ENCODE measurements around the gene LINC01488.

The LINC01488 gene

DNA sequence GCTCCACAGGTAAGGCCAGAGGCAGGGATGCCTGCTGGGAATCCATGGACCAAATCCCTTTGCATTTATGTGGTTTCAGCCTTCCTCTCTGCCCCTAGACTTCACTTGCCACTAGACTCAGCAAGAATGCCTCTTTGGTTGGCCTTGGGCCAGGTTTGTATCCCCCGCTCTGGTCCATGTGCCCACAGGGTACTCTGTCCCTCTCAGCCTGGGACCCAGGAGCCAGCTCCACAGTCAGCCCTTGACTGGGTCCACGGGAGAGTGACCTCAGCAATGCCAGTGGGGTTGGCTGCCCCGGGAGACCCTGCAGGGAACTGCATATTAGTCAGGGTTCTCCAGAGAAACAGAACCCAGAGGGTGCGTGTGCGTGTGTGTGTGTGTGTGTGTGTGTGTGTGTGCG lies 28.3 kb upstream of the LINC01488 start:
- ChIA-PET CTCF (interaction anchor here (0.8 kb wide), 1 partner anchor 9 kb away, joined by 3 read pairs; no protein-coding TSS in a partner anchor), POLR2A (no interaction called here)
- Histone ChIP-seq H3K9me3 (ENCODE audit: control insufficient read depth, insufficient read depth, low read depth, low read length) (no peaks in the 10 kb centered on the region), H3K36me3 (ENCODE audit: control insufficient read depth in 2 of 2, insufficient read depth in 1 of 2, low read length in 2 of 2) (no peaks in the 10 kb centered on the region), H3K27ac (ENCODE audit: extremely low read depth, low read depth, low read length) (no peak overlapping the region), H3K4me3 (ENCODE audit: low read depth, low read length) (no peak overlapping the region), H3K4me1 (ENCODE audit: control insufficient read depth, insufficient read depth, low read length) (no peaks in the 10 kb centered on the region)
- TF ChIP-seq GLI4 (tag by site-specific recombination; IDR thresholded peaks at IDR 0.05): no peak
- peak; percentile 49 for TF ChIP-seq ZIC2 (tag by site-specific recombination; IDR thresholded peaks at IDR 0.05)

- POLR2A ChIA-PET: interaction anchor here (0.6 kb wide), 1 partner anchor 1965 kb away, joined by 4 read pairs; no protein-coding TSS in a partner anchor
- Histone ChIP-seq H3K36me3 (ENCODE audit: control insufficient read depth in 2 of 2, insufficient read depth in 1 of 2, low read length in 2 of 2) (no peaks in the 10 kb centered on the region), H3K4me1 (ENCODE audit: control insufficient read depth, insufficient read depth, low read length) (no peaks in the 10 kb centered on the region), H3K4me3 (ENCODE audit: low read depth, low read length) (no peak overlapping the region), H3K9me3 (ENCODE audit: control insufficient read depth, insufficient read depth, low read depth, low read length) (no peaks in the 10 kb centered on the region), H3K27ac (ENCODE audit: extremely low read depth, low read depth, low read length) (no peak overlapping the region)
- TF ChIP-seq ZSCAN4 (tag by site-specific recombination; IDR thresholded peaks at IDR 0.05) (0 out of 2 replicates have a peak, but pooled peaks have one; percentile 32), ZNF132 (tag by site-specific recombination; IDR thresholded peaks at IDR 0.05; ENCODE audit: borderline replicate concordance) (no peak)
- CTCF ChIA-PET: interaction anchor here (0.6 kb wide), 1 partner anchor 217 kb away, joined by 3 read pairs; no protein-coding TSS in a partner anchor
Observed at GRCh38 chr11:69454018-69454417, 27.4 kb upstream of the LINC01488 start.

DNA sequence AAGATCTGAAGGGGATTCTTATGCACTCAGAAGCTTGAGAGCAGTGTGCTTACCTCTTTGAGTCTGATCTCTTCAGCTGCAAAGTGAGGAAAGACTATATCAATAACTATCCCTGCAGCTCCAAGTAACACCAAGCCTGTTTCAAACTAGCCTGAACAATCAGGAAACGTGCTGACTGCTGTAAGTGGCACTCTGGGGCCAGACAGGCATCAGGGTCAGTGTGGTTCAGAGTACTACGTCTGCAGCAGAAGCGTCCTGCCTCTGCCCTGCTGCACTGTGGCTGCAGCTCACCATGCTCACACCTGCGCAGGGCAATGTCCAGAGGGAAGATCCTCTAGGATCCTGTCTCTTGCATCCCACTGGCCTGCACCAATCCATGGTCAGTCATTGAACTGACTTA lies 25.5 kb upstream of the LINC01488 start:
- Histone ChIP-seq H3K27ac (ENCODE audit: extremely low read depth, low read depth, low read length) (no peak overlapping the region), H3K9me3 (ENCODE audit: control insufficient read depth, insufficient read depth, low read depth, low read length) (no peaks in the 10 kb centered on the region), H3K4me1 (ENCODE audit: control insufficient read depth, insufficient read depth, low read length) (no peaks in the 10 kb centered on the region), H3K4me3 (ENCODE audit: low read depth, low read length) (no peak overlapping the region), H3K36me3 (ENCODE audit: control insufficient read depth in 2 of 2, insufficient read depth in 1 of 2, low read length in 2 of 2) (no peaks in the 10 kb centered on the region)
- POLR2A ChIA-PET: no interaction called here
- CTCF ChIA-PET: interaction anchor here (1.6 kb wide), 1 partner anchor 325 kb away, joined by 4 read pairs; no protein-coding TSS in a partner anchor
- TF ChIP-seq PRDM1 (tag by site-specific recombination; IDR thresholded peaks at IDR 0.05) (no peak), GLIS1 (tag by site-specific recombination; IDR thresholded peaks at IDR 0.05) (no peak), ZNF529 (tag by site-specific recombination; IDR thresholded peaks at IDR 0.05; ENCODE audit: insufficient replicate concordance) (no peak), OSR2 (tag by site-specific recombination; IDR thresholded peaks at IDR 0.05) (no peak), ZNF423 (tag by site-specific recombination; IDR thresholded peaks at IDR 0.05) (no peak), ZSCAN16 (tag by site-specific recombination; IDR thresholded peaks at IDR 0.05) (no peak), ZNF792 (tag by site-specific recombination; IDR thresholded peaks at IDR 0.05) (no peak), ZXDB (tag by site-specific recombination; IDR thresholded peaks at IDR 0.05) (no peak), SCRT1 (tag by site-specific recombination; IDR thresholded peaks at IDR 0.05; ENCODE audit: borderline replicate concordance) (no peak), ZNF555 (tag by site-specific recombination; conservative IDR thresholded peaks at IDR 0.05) (no peak), SETDB1 (IDR thresholded peaks at IDR 0.05; ENCODE audit: insufficient read length, low read length) (no peak), ZNF169 (tag by site-specific recombination; IDR thresholded peaks at IDR 0.05) (no peak), WT1 (tag by site-specific recombination; IDR thresholded peaks at IDR 0.05) (no peak), ZNF701 (tag by site-specific recombination; IDR thresholded peaks at IDR 0.05) (no peak), ZNF664 (tag by site-specific recombination; IDR thresholded peaks at IDR 0.05) (no peak)
- TF ChIP-seq, protein P1, sequence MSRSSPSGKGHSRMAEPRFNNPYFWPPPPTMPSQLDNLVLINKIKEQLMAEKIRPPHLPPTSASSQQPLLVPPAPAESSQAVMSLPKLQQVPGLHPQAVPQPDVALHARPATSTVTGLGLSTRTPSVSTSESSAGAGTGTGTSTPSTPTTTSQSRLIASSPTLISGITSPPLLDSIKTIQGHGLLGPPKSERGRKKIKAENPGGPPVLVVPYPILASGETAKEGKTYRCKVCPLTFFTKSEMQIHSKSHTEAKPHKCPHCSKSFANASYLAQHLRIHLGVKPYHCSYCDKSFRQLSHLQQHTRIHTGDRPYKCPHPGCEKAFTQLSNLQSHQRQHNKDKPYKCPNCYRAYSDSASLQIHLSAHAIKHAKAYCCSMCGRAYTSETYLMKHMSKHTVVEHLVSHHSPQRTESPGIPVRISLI (tag by site-specific recombination; IDR thresholded peaks at IDR 0.05): no peak
- TF ChIP-seq, protein P2, sequence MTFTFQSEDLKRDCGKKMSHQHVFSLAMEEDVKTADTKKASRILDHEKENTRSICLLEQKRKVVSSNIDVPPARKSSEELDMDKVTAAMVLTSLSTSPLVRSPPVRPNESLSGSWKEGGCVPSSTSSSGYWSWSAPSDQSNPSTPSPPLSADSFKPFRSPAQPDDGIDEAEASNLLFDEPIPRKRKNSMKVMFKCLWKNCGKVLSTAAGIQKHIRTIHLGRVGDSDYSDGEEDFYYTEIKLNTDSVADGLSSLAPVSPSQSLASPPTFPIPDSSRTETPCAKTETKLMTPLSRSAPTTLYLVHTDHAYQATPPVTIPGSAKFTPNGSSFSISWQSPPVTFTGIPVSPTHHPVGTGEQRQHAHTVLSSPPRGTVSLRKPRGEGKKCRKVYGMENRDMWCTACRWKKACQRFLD (tag by site-specific recombination; IDR thresholded peaks at IDR 0.05): no peak
